GM21619 (cell line): ENCODE measurements around the gene CYRIA.

Experiments used
- ATAC-seq: cut with Tn5 transposase; IDR thresholded peaks from one replicate; pipeline ENCODE4 v1.9.1; 2021; ENCODE audit not compliant: unreplicated experiment

The CYRIA gene

GRCh38 chr2:16671760-16672159 is 6.1 kb upstream of the CYRIA start:
- no peak for ATAC-seq

- no peak for ATAC-seq
Measured at GRCh38 chr2:16669388-16669787, 3.8 kb upstream of the CYRIA start.

GRCh38 chr2:16666449-16666801 is 791 bp upstream of the CYRIA start:
- no peak for ATAC-seq

GRCh38 chr2:16664809-16665747 is 556 bp downstream of the CYRIA start:
- peak; percentile 19 for ATAC-seq

- ATAC-seq, result no peak
Measured at GRCh38 chr2:16664052-16664731, 1.4 kb downstream of the CYRIA start.

- ATAC-seq, result no peak
Measured at GRCh38 chr2:16663121-16663905, 2.3 kb downstream of the CYRIA start.

- no peak for ATAC-seq
Measured at GRCh38 chr2:16661936-16662839, 3.4 kb downstream of the CYRIA start.

GRCh38 chr2:16661526-16661925 is 4.1 kb downstream of the CYRIA start:
- no peak for ATAC-seq

- ATAC-seq, result no peak
Measured at GRCh38 chr2:16660556-16660955, 5.1 kb downstream of the CYRIA start.

- ATAC-seq, result no peak
Measured at GRCh38 chr2:16660114-16660513, 5.5 kb downstream of the CYRIA start.

GRCh38 chr2:16658076-16658739 is 7.4 kb downstream of the CYRIA start:
- ATAC-seq, result no peak

GRCh38 chr2:16657671-16658070 is 8.0 kb downstream of the CYRIA start:
- no peak for ATAC-seq

- ATAC-seq, result peak; percentile 72
Measured at GRCh38 chr2:16656784-16657391, 8.7 kb downstream of the CYRIA start.

GRCh38 chr2:16655905-16656642 is 9.6 kb downstream of the CYRIA start:
- no peak for ATAC-seq

GRCh38 chr2:16655445-16655837 is 10.2 kb downstream of the CYRIA start:
- ATAC-seq, result no peak

- ATAC-seq, result no peak
Measured at GRCh38 chr2:16654833-16655444, 10.7 kb downstream of the CYRIA start.

GRCh38 chr2:16653799-16654198 is 11.8 kb downstream of the CYRIA start:
- ATAC-seq, result peak; percentile 50

GRCh38 chr2:16653083-16653375 is 12.6 kb downstream of the CYRIA start:
- ATAC-seq, result no peak
